SJCRH30 (cell line): ENCODE results near the gene CDH4. TPM values are rescaled to one million over a fixed set of nuclear protein-coding genes. Genes with fewer than 3 reads are reported as not detected.

Experiments used
- DNase-seq, 2 experiments: peaks; one replicate each; pipeline ENCODE4 v3.0.0-alpha.2; 2015 to 2020
- H3K27ac ChIP-seq: fragments of 250-450 bp; sonication (Bioruptor Pico); 2 replicates; pipeline ENCODE4 v1.5.1; 2020; ENCODE audit warnings: mild to moderate bottlenecking, moderate library complexity
- H3K27me3 ChIP-seq: fragments of 250-450 bp; sonication (Bioruptor Pico); 2 replicates; pipeline ENCODE4 v1.5.1; 2020; ENCODE audit warnings: mild to moderate bottlenecking, moderate library complexity
- H3K36me3 ChIP-seq: fragments of 250-450 bp; sonication (Bioruptor Pico); 2 replicates; pipeline ENCODE4 v1.5.1; 2020; ENCODE audit warnings: mild to moderate bottlenecking, moderate library complexity
- H3K4me1 ChIP-seq: fragments of 250-450 bp; sonication (Bioruptor Pico); 2 replicates; pipeline ENCODE4 v1.5.1; 2020; ENCODE audit warnings: mild to moderate bottlenecking, moderate library complexity
- H3K4me3 ChIP-seq: fragments of 250-450 bp; sonication (Bioruptor Pico); 2 replicates; pipeline ENCODE4 v1.5.1; 2020; ENCODE audit warnings: mild to moderate bottlenecking, moderate library complexity
- H3K9me3 ChIP-seq: fragments of 250-450 bp; sonication (Bioruptor Pico); replicated peaks from 2 replicates; pipeline ENCODE4 v1.5.1; 2020; ENCODE audit warnings: mild to moderate bottlenecking, moderate library complexity
- total RNA-seq: library from RNA; depleted of rRNA; stranded (reverse); fragments of >200 nt; shearing (Covaris generic); gene quantifications from 2 replicates; pipeline ENCODE4 v1.2.3, GENCODE V29; 2014

Gene CDH4
- total RNA-seq, 1 experiment from 2014 or later: 0.06 TPM

DNA sequence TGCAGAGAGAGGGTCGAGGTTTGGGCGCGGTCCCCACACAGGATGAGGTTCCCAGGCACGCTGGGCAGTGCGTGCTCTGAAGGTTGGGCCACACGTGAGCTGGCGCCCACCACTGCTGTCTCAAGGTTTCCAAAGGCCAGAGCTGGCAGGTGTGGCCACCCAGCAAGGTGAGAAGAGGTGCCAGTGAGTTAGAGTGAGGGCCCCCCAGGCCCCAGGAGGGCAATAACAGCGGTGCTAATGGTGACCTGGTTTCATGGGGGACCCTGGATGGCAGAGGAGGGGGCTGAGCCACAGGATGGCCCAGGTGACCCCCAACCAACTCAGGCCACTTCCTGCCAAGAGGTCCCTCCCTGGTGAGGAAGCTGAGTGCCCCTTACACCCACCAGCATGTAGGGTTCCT, 628.6 kb downstream of the CDH4 start:
- no peak for DNase-seq
- H3K27me3 ChIP-seq: peaks cover 85% of the 10 kb centered on the region
- H3K27ac ChIP-seq: no peak overlapping the region
- no peaks in the 10 kb centered on the region for H3K4me1 ChIP-seq
- H3K36me3 ChIP-seq: no peaks in the 10 kb centered on the region
- no peak overlapping the region for H3K4me3 ChIP-seq
- H3K9me3 ChIP-seq: no peaks in the 10 kb centered on the region

DNA sequence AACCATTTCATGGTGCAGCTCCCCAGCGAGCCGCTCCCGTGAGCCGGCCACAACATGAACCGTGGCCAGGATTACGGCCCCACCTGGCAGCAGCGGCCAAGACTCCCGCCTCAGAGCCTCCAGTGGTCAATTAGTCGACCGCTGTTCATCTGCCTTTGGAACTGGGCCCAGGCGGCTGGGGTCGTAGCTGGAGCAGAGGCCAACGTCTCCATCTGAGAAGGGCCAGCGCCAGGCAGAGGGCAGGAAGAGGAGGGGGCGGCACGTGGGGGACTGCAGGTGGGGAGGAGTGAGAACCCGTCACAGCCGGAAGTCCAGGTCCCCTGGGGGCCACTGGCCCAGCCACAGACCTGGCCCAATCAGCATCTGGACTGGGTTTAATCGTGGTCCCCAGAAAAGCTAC, 629.4 kb downstream of the CDH4 start:
- no peaks in the 10 kb centered on the region for H3K4me1 ChIP-seq
- no peak overlapping the region for H3K27ac ChIP-seq
- H3K36me3 ChIP-seq: no peaks in the 10 kb centered on the region
- H3K9me3 ChIP-seq: no peaks in the 10 kb centered on the region
- peaks cover 84% of the 10 kb centered on the region for H3K27me3 ChIP-seq
- DNase-seq: no peak
- no peak overlapping the region for H3K4me3 ChIP-seq

DNA sequence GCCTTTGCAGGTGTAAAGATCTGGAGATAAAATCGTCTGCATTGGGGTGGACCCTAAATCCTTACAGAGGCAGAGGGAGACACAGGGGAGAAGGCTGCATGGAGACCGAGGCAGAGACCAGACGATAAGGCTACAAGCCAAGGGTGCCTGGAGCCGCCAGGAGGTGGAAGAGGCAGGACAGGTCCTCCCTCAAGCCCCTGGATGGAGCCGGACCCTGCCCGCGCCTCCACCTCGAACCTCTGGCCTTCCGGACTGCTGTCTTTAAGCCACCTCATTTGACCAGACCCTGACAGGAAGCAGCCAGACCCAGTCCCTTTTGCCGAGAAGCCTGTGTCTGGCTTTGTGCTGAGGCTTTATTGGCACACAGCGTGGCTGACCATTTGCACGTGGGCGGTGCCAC, 629.8 kb downstream of the CDH4 start:
- Histone ChIP-seq H3K27ac (no peak overlapping the region), H3K9me3 (no peaks in the 10 kb centered on the region), H3K4me3 (no peak overlapping the region), H3K36me3 (no peaks in the 10 kb centered on the region), H3K4me1 (no peaks in the 10 kb centered on the region), H3K27me3 (peaks cover 83% of the 10 kb centered on the region)
- DNase-seq: no peak

DNA sequence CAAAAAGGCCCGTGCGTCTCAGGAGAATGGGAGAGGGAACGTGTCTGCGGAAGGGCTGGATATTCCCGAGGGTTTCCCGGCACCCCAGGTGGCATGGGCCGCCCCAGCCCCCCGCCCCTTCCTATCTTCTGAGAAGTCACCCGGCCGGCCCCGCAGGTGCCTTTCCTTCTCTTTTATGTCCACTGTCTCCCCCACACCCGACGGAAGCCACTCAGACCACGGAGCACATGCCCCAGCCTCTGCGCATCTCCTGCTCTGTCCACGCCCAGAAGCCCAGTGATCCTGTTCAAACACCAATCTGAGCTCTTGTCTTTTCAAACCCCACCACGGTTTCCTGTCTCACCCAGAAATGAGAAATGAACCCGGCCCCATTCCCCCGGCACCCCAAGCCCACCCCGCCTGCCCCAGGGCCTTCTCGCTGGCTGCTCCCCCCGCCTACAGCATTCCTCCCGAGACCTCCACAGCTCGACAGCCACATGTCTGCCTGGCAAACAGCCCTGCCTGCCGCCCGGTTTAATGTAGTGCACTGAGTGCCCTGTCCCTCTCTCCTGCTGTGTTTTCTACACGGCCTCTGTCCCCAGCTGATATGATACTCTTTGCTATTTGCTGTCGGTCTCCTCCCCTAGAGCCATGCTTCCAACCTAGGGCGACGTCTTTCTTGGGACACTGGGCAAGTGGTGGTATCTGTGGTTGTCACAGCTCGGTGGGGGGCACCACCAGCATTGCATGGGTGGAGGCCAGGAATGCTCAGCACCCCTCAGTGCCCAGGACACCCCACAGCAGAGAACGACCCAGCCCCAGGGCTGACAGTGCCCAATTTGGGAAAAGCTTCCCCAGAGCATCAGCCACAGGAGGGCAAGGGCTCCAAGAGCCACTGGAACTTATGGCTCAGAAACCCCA, 630.9 kb downstream of the CDH4 start:
- H3K27me3 ChIP-seq: peaks cover 77% of the 10 kb centered on the region
- no peaks in the 10 kb centered on the region for H3K36me3 ChIP-seq
- H3K4me3 ChIP-seq: no peak overlapping the region

DNA sequence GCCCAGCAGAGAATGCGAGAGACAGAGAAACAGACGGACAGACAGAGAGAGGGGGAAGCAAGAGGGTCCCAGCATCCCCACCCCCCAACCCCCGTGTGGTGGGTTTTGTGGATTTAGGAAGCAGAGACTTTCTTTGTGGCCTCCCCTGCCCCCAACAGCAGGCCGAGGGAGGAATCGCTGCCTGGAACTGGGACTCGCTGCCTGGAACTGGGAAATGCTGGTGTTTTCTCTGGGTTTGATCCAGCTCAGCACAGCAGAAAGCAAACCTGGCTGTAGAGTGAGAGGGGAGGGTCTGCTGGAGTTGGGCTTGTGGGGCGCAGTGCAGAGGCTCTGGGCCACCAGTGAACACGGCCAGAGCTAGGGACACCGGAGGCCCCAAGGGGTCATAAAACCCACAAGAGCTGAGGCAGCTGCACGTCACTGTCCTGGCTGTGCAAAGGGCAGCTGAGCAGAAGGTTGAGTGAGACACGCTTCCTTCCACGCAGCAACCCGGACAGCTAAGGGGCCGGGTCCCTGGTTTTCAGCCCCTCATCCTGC, 631.9 kb downstream of the CDH4 start:
- H3K4me3 ChIP-seq: no peak overlapping the region
- peaks cover 68% of the 10 kb centered on the region for H3K27me3 ChIP-seq
- H3K9me3 ChIP-seq: no peaks in the 10 kb centered on the region
- no peaks in the 10 kb centered on the region for H3K36me3 ChIP-seq
- no peak overlapping the region for H3K27ac ChIP-seq
- no peak for DNase-seq
- no peaks in the 10 kb centered on the region for H3K4me1 ChIP-seq

More for the DNA sequence above, 630.9 kb downstream of the CDH4 start:
- DNase-seq: no peak
- Histone ChIP-seq H3K9me3 (no peaks in the 10 kb centered on the region), H3K27ac (no peak overlapping the region), H3K4me1 (no peaks in the 10 kb centered on the region)

DNA sequence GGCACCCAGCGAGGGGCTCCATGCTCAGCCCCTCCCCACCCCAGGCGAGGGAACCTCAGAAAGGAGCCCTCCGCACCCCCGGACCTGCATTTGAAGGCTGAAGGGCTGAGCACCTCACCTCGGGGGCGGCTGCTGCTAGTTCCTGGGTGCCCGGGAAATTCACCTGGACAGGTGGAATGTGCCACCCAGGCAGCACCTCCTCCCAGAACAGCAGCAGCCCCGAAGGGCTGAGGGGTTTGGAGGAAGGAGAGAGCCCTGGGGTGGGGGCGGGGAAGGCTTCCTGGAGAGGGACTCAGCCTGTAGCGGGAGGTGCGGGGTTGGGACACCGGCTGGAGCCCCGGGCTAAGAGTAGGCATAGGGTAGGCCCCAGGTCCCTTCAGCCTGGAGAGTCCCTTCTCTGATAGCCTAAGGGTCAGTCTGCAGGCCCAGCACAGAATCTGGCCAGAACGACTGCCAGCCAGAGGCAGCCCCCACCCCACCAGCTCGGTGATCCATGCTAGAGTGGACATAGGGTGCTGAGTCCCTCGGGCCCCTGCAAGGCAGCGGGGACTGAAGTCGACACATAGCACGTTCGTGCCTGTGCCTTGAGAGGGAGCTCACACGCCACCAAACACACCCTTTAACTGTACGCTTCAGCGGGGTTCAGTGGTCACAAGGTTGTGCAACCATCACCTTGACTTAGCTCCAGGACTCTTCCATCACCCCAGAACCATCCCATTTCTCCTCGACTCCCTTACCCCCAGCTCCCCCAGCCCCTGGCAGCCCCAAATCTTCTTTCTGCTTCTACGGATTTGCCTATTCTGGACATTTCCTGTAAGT, 632.7 kb downstream of the CDH4 start:
- no peak for DNase-seq
- H3K27ac ChIP-seq: no peak overlapping the region
- H3K4me3 ChIP-seq: no peak overlapping the region
- peaks cover 61% of the 10 kb centered on the region for H3K27me3 ChIP-seq
- no peaks in the 10 kb centered on the region for H3K36me3 ChIP-seq
- H3K4me1 ChIP-seq: no peaks in the 10 kb centered on the region
- no peaks in the 10 kb centered on the region for H3K9me3 ChIP-seq

DNA sequence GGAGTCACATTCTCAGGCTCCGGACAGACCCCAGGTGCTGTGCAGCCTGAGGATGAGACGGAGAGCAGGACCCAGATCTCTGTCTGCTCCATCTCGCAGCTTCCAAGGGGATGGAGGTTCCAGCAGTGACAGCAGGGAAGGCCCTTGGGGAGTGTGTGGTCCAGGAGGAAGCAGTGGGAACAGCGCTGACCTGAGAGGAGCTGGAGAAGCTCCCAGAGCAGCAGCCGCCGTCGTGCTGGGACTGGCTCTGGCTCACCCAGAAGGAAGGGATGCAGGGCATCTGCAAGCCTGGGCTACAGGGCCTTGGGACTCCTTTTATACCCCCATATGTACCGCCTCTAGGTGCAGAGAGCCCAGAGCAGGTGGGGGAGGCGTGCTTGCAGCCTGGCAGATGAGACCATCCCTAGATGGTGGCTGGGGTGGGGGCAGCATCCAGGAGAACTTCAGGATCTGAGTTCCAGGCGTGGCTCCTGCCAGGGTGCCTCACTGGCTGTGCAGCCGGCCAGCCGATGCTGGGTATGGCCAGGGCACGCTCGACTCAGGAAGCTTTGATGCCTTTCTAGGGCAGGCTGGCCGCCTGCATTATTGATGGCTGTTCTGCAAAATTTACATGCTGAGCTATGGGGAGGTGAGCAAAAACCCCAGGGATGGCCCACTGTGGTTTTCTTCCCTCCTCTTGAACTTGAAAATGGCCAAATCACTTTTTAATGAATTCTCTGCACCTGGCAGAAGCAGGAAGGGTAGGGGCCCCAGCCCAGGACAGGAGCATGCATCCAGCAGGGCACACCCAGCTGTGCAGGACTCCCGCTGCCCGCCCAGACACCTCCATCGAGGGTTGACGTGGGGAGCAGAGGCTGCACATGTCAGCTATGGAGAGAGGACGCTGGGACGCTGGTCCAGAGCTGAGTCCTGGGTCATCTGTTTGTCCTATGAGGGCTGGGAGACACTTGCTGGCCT, 634.0 kb downstream of the CDH4 start:
- no peaks in the 10 kb centered on the region for H3K4me1 ChIP-seq
- H3K4me3 ChIP-seq: no peak overlapping the region
- no peaks in the 10 kb centered on the region for H3K9me3 ChIP-seq
- no peak overlapping the region for H3K27ac ChIP-seq
- DNase-seq: no peak
- no peaks in the 10 kb centered on the region for H3K36me3 ChIP-seq
- H3K27me3 ChIP-seq: peaks cover 49% of the 10 kb centered on the region

DNA sequence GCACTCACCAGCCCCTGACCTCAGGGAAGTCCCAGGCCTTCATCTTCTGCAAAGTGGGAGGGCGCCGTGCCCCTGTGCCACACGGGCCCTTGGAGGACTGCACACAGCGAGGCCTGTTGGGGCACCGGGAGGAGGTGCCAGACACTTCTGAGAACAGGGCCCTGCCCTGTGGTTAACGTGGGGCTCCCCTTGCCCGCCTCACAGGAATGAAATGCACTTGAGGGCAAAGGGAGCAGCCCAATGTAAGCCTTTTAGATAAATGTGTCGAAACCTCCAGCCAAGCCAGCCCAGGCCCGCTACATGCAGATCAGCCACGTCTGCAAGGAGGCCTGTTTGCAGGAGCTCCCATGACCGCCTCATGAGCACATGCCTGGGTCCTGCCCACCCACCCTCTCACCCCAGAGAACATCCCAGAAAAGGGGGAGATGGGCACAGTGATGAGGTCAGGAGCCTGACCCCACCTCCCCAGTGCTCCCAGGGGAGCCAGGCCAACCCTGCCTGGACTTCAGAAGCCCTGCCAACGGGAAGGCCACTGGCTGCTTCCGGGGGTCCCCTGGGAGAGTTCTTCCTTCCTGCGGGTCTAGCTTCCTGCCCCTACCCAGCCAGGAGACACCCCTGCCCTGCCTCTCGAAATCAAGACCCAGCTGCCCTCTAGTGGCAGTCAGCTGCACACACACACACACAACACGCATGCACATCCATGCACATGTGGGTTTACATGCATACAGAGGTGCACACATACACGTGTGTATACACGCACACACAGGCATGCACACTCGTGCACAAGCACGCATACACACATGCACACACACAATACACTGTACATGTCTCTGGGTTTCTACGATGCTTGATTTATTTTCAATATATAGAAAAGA, 634.9 kb downstream of the CDH4 start:
- peaks cover 39% of the 10 kb centered on the region for H3K27me3 ChIP-seq
- H3K27ac ChIP-seq: no peak overlapping the region
- H3K4me3 ChIP-seq: no peak overlapping the region
- H3K9me3 ChIP-seq: no peaks in the 10 kb centered on the region
- no peaks in the 10 kb centered on the region for H3K36me3 ChIP-seq
- peak; percentile 82 to 83 for DNase-seq
- no peaks in the 10 kb centered on the region for H3K4me1 ChIP-seq

DNA sequence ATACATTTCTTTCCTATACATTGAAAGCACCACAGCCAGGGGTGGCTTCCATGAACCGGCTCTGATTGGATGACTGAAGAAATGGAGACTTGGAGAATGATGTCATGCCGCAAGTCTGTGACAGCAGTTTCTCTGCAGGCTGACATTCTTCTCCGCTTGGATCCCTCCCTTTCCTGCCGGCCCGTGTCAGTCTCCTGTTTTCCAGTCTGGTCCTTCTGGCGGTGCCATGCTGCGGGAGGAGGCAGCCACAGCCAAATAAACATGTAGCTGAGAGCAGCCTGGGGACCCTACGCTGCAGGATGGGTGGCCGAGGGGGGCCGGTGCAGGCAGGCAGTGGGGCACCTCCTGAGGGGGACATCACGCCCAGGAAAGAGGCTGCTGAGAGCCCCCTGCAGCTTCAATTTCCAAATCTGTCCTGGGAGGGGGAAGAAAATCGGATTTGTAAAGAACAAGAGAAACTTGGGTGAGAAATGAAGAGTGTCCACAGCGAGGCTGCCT, 635.6 kb downstream of the CDH4 start:
- Histone ChIP-seq H3K36me3 (no peaks in the 10 kb centered on the region), H3K9me3 (no peaks in the 10 kb centered on the region), H3K27me3 (peaks cover 33% of the 10 kb centered on the region), H3K27ac (no peak overlapping the region), H3K4me1 (no peaks in the 10 kb centered on the region), H3K4me3 (no peak overlapping the region)
- no peak for DNase-seq

DNA sequence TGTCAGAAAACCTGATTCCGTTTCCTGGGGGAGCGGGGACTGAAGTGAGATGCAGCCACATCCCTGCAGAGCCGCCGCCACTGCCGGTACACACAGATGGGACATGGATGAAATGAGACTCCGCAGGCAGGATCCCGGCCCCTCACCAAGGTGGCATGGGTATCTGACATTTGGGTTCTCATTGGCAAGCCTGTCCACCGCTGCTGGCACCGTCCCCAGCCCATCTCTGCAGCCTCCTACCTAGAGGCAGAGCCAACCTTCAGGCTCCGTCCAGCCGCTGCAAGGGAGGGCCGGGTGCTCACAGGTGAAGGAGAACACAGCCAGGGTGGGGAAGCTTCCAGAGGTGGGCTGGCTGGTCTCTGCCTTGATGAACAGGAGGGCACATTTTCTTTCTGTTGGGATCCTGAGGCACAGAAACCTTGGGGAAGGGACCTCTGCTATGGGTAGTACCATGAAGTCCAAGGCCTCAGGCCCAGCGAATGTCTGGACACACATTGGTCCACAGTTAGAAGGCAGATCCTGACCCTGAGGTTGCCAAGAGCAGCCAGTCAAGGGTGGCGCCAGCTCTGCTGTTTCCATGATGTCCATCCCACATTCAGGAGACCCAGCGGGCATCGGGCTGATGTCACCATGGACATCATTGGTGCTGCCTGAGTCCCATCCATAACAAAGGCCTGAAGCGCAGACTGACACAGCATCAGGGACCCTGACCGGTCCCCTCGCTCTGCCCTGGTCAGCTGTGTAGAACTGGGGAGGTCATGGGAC, 636.2 kb downstream of the CDH4 start:
- H3K27me3 ChIP-seq: peaks cover 30% of the 10 kb centered on the region
- no peaks in the 10 kb centered on the region for H3K36me3 ChIP-seq
- no peak overlapping the region for H3K27ac ChIP-seq
- no peaks in the 10 kb centered on the region for H3K4me1 ChIP-seq
- no peak overlapping the region for H3K4me3 ChIP-seq
- no peaks in the 10 kb centered on the region for H3K9me3 ChIP-seq
- DNase-seq: no peak

DNA sequence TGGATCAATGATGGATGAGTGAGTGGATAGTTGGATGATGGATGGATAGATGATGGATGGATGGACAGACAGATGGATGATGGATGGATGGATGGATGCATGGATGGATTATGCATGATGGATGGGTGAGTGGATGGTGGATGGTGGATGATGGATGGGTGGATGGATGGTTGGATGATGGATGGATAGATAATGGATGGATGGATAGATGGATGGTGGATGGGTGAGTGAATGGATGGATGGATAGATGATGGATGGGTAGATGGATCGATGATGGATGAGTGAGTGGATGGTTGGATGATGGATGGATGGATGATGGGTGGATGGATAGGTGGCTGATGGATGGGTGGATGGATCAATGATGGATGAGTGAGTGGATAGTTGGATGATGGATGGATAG, 637.6 kb downstream of the CDH4 start:
- Histone ChIP-seq H3K36me3 (no peaks in the 10 kb centered on the region), H3K9me3 (no peaks in the 10 kb centered on the region), H3K27ac (no peak overlapping the region), H3K27me3 (peaks cover 17% of the 10 kb centered on the region), H3K4me3 (no peak overlapping the region), H3K4me1 (no peaks in the 10 kb centered on the region)
- DNase-seq: no peak

DNA sequence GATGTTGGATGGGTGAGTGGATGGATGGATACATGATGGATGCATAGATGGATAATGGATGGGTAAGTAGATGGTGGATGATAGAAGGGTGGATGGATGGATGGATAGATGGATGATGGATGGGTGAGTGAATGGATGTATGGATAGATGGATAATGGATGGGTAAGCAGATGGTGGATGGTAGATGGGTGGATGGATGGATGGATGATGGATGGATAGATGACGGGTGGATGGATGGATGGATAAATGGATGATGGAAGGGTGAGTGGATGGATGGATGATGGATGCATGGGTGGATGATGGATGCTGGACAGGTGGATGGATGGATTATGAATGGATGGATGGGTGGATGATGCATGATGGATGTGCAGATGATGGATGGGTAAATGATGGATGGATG, 638.1 kb downstream of the CDH4 start:
- no peak for DNase-seq
- peaks cover 17% of the 10 kb centered on the region for H3K27me3 ChIP-seq
- H3K4me1 ChIP-seq: no peaks in the 10 kb centered on the region
- H3K27ac ChIP-seq: no peak overlapping the region
- H3K36me3 ChIP-seq: no peaks in the 10 kb centered on the region
- H3K9me3 ChIP-seq: no peaks in the 10 kb centered on the region
- H3K4me3 ChIP-seq: no peak overlapping the region

DNA sequence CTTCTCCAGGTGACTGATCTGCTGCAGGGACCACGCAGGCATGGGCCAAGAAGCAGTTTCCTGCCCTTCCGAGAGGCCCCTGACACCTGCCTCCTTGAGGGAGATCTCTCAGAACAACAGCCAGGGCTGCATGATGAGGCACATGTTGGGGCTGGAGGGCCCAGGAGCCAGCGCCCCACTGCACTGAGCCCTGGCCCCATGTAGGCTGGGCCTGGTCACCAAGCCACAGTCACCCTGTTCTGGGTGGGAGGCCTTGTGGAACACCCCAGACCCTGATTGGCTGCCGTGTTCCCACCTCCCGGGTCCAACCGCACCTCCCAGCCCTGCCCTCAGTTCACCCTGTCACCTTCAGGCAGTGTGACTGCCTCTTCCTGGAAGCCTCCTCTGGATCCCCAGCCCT, 639.4 kb downstream of the CDH4 start:
- no peaks in the 10 kb centered on the region for H3K9me3 ChIP-seq

More for the DNA sequence above, 639.4 kb downstream of the CDH4 start:
- no peaks in the 10 kb centered on the region for H3K4me1 ChIP-seq
- no peak overlapping the region for H3K27ac ChIP-seq
- no peaks in the 10 kb centered on the region for H3K36me3 ChIP-seq
- no peak overlapping the region for H3K4me3 ChIP-seq
- H3K27me3 ChIP-seq: peaks cover 15% of the 10 kb centered on the region
- DNase-seq: no peak
